AG09309 (cell line): ENCODE results near the gene KCTD18.

Experiments used
- DNase-seq: peaks from one replicate; pipeline ENCODE4 v3.0.0-alpha.2; 2010; ENCODE audit warnings: low read depth
- H3K4me3 ChIP-seq: 2 replicates; pipeline ENCODE4 v1.5.1; 2011; ENCODE audit warnings: mild to moderate bottlenecking, low read depth, low read length, moderate library complexity; ENCODE audit not compliant: control insufficient read depth
- CTCF ChIP-seq: IDR thresholded peaks from 2 replicates; pipeline ENCODE4 v1.5.1; 2011; ENCODE audit warnings: mild to moderate bottlenecking, low read depth, low read length, inconsistent platforms; ENCODE audit not compliant: insufficient read depth, control insufficient read depth; ENCODE audit errors: missing control alignments

Gene KCTD18

GRCh38 chr2:200463452-200463851, 46.4 kb downstream of the KCTD18 start:
- no peak overlapping the region for H3K4me3 ChIP-seq
- DNase-seq, result no peak
- TF ChIP-seq CTCF, result no peak

- no peak for DNase-seq
- no peak overlapping the region for H3K4me3 ChIP-seq
- TF ChIP-seq CTCF, result no peak
Measured at GRCh38 chr2:200461846-200462710, 47.8 kb downstream of the KCTD18 start.

- H3K4me3 ChIP-seq, result no peak overlapping the region
- no peak for TF ChIP-seq CTCF
- no peak for DNase-seq
Measured at GRCh38 chr2:200459101-200459500, 50.8 kb downstream of the KCTD18 start.

GRCh38 chr2:200456567-200456966, 53.3 kb downstream of the KCTD18 start:
- TF ChIP-seq CTCF, result no peak
- DNase-seq, result no peak
- no peak overlapping the region for H3K4me3 ChIP-seq

- no peak overlapping the region for H3K4me3 ChIP-seq
- DNase-seq, result no peak
- no peak for TF ChIP-seq CTCF
Measured at GRCh38 chr2:200455958-200456421, 53.9 kb downstream of the KCTD18 start.

GRCh38 chr2:200454927-200455801, 54.7 kb downstream of the KCTD18 start:
- TF ChIP-seq CTCF, result no peak
- no peak overlapping the region for H3K4me3 ChIP-seq
- DNase-seq, result no peak
